Testis (tissue), 2 donors: ENCODE measurements around the gene DCP1A.

Source experiments
- CTCF ChIP-seq, 3 experiments: fragments of 450-650 bp in 2 of 3; fragments of 200-600 bp in 1 of 3; sonication (generic) in 1 of 3; IDR thresholded peaks; one replicate each; pipeline ENCODE4 v1.5.1; 2016 to 2019; ENCODE audit warnings: antibody characterized with exemption in 3 of 3, mild to moderate bottlenecking in 2 of 3, moderate library complexity in 1 of 3
- POLR2A ChIP-seq: fragments of 450-650 bp; IDR thresholded peaks from one replicate; pipeline ENCODE4 v1.6.1; 2017; ENCODE audit warnings: antibody characterized with exemption, mild to moderate bottlenecking, moderate library complexity

- TF ChIP-seq CTCF (IDR thresholded peaks at IDR 0.05) (no peak), POLR2A (no peak)
These were observed 18.6 kb downstream of the DCP1A start for GRCh38 chr3:53328746-53329145.
